Stimulated activated CD8-positive, alpha-beta memory T cell treated with anti-CD3 and anti-CD28 coated beads, Interleukin-7, amount 100 ng/mL, for 4 hours (primary cell): ENCODE measurements around the gene DAB2IP.

Experiments used
- DNase-seq, 2 donors: peaks; one replicate each; pipeline ENCODE4 v3.0.0-alpha.2; 2020; ENCODE audit warnings: low read depth in 2 of 2

DAB2IP gene

GRCh38 chr9:121758693-121759092 is 107.3 kb downstream of the DAB2IP start:
- DNase-seq = no peak

GRCh38 chr9:121759996-121760395 is 108.6 kb downstream of the DAB2IP start:
- no peak for DNase-seq

GRCh38 chr9:121760571-121760970 is 109.1 kb downstream of the DAB2IP start:
- DNase-seq = no peak

GRCh38 chr9:121763131-121763530 is 111.7 kb downstream of the DAB2IP start:
- no peak for DNase-seq

- no peak for DNase-seq
Measured at GRCh38 chr9:121763561-121764370, 112.3 kb downstream of the DAB2IP start.

GRCh38 chr9:121764371-121764730 is 112.9 kb downstream of the DAB2IP start:
- no peak for DNase-seq

- DNase-seq = no peak
Measured at GRCh38 chr9:121765021-121765950, 113.9 kb downstream of the DAB2IP start.

GRCh38 chr9:121766081-121766683 is 114.7 kb downstream of the DAB2IP start:
- DNase-seq = no peak

GRCh38 chr9:121767171-121767769 is 115.8 kb downstream of the DAB2IP start:
- no peak for DNase-seq

GRCh38 chr9:121768416-121769015 is 117.1 kb downstream of the DAB2IP start:
- DNase-seq = no peak

- no peak for DNase-seq
Measured at GRCh38 chr9:121769939-121770338, 118.5 kb downstream of the DAB2IP start.

GRCh38 chr9:121770415-121771273 is 119.2 kb downstream of the DAB2IP start:
- DNase-seq = no peak

- DNase-seq = no peak
Measured at GRCh38 chr9:121771418-121771817, 120.0 kb downstream of the DAB2IP start.

- no peak for DNase-seq
Measured at GRCh38 chr9:121771851-121772599, 120.6 kb downstream of the DAB2IP start.

- DNase-seq = no peak
Measured at GRCh38 chr9:121772600-121773285, 121.3 kb downstream of the DAB2IP start.

- no peak for DNase-seq
Measured at GRCh38 chr9:121773286-121773953, 122.0 kb downstream of the DAB2IP start.

GRCh38 chr9:121773954-121774714 is 122.7 kb downstream of the DAB2IP start:
- no peak for DNase-seq
